ENCODE measurements around the gene RNF4.
"Not testable (repeated sequence)": the region's sequence is repeated elsewhere in the genome, so short reads cannot be mapped to it uniquely, and the experiment has no call there.

The RNF4 gene

GRCh38 chr4:2545321-2546013 is 76.6 kb downstream of the RNF4 start:
- DNase-seq (ENCODE audit: low spot score), result no peak
- TF ChIP-seq CTCF (IDR thresholded peaks at IDR 0.05; ENCODE audit: extremely low read depth, insufficient read depth, missing control alignments), result no peak
- in situ Hi-C loops (cut with MboI; ENCODE audit: low pct_unique_long_range_greater_than_20kb, low sequenced_read_pairs, unreplicated experiment), result no loop called here

- in situ Hi-C loops (cut with MboI; ENCODE audit: low pct_unique_long_range_greater_than_20kb, low sequenced_read_pairs, unreplicated experiment), result no loop called here
Observed at GRCh38 chr4:2546286-2546823, 77.4 kb downstream of the RNF4 start.

GRCh38 chr4:2546961-2547691 is 78.2 kb downstream of the RNF4 start:
- in situ Hi-C loops (cut with MboI; ENCODE audit: low pct_unique_long_range_greater_than_20kb, low sequenced_read_pairs, unreplicated experiment); DNase-seq (ENCODE audit: low spot score): not testable (repeated sequence)

More at GRCh38 chr4:2546286-2546823, 77.4 kb downstream of the RNF4 start:
- no peak for DNase-seq (ENCODE audit: low spot score)
- no peak for TF ChIP-seq CTCF (IDR thresholded peaks at IDR 0.05; ENCODE audit: extremely low read depth, insufficient read depth, missing control alignments)

- in situ Hi-C loops (cut with MboI; ENCODE audit: low pct_unique_long_range_greater_than_20kb, low sequenced_read_pairs, unreplicated experiment), result no loop called here
- no peak for DNase-seq (ENCODE audit: low spot score)
- TF ChIP-seq CTCF (IDR thresholded peaks at IDR 0.05; ENCODE audit: extremely low read depth, insufficient read depth, missing control alignments), result no peak
Observed at GRCh38 chr4:2551118-2551517, 82.2 kb downstream of the RNF4 start.

GRCh38 chr4:2552806-2553205 is 83.9 kb downstream of the RNF4 start:
- no peak for TF ChIP-seq CTCF (IDR thresholded peaks at IDR 0.05; ENCODE audit: extremely low read depth, insufficient read depth, missing control alignments)
- DNase-seq (ENCODE audit: low spot score), result no peak
- in situ Hi-C loops (cut with MboI; ENCODE audit: low pct_unique_long_range_greater_than_20kb, low sequenced_read_pairs, unreplicated experiment), result no loop called here

GRCh38 chr4:2558301-2558700 is 89.4 kb downstream of the RNF4 start:
- in situ Hi-C loops (cut with MboI; ENCODE audit: low pct_unique_long_range_greater_than_20kb, low sequenced_read_pairs, unreplicated experiment), result no loop called here
- no peak for TF ChIP-seq CTCF (IDR thresholded peaks at IDR 0.05; ENCODE audit: extremely low read depth, insufficient read depth, missing control alignments)
- no peak for DNase-seq (ENCODE audit: low spot score)

- no peak for TF ChIP-seq CTCF (IDR thresholded peaks at IDR 0.05; ENCODE audit: extremely low read depth, insufficient read depth, missing control alignments)
- in situ Hi-C loops (cut with MboI; ENCODE audit: low pct_unique_long_range_greater_than_20kb, low sequenced_read_pairs, unreplicated experiment), result no loop called here
Observed at GRCh38 chr4:2560167-2560566, 91.3 kb downstream of the RNF4 start.

More at GRCh38 chr4:2560167-2560566, 91.3 kb downstream of the RNF4 start:
- DNase-seq (ENCODE audit: low spot score), result no peak

Data from GM13977 (cell line).